A549 (cell line): ENCODE results near the gene KIF5B. TPM values are rescaled to one million over a fixed set of nuclear protein-coding genes. Genes with fewer than 3 reads are reported as not detected.
"Not testable (repeated sequence)": the region's sequence is repeated elsewhere in the genome, so short reads cannot be mapped to it uniquely, and the experiment has no call there.

Experiments used
- ATAC-seq, 2 experiments: fragments of 200-7000 bp in 1 of 2; fragments of >200 bp in 1 of 2; cut with Nextera tagmentation in 1 of 2; cut with Tn5 transposase in 1 of 2; 3 replicates each; pipeline versions ENCODE4 v1.8.0 to v1.9.1; 2018 to 2020; ENCODE audit warnings: mild to moderate bottlenecking in 1 of 2, moderate library complexity in 1 of 2
- CTCF ChIA-PET: fragments of 300-600 bp; sonication (Branson Sonifier 250); formaldehyde crosslinking; extraction: SDS; loops from one replicate; lab custom pipeline; 2021; ENCODE audit warnings: antibody characterized with exemption, inconsistent platforms; lab: Yijun Ruan, JAX
- POLR2A ChIA-PET: fragments of 350-600 bp; formaldehyde crosslinking; extraction: SDS; loops from one replicate; lab custom pipeline; 2021; ENCODE audit warnings: antibody characterized with exemption, inconsistent platforms; lab: Yijun Ruan, JAX
- DNase-seq, 2 experiments: peaks; one replicate each; pipeline versions ENCODE4 v3.0.0 to v3.0.0-alpha.2; 2011 to 2016; ENCODE audit warnings: low read depth in 1 of 2, low spot score in 1 of 2
- FAIRE-seq: peaks from 2 replicates; lab custom pipeline; 2011; peaks lifted over from hg19 to GRCh38; lab: Jason Lieb, UNC
- H3K27ac ChIP-seq, 2 experiments: fragments of >200 bp; sonication (Bioruptor Twin); formaldehyde crosslinking; 3 replicates each; pipeline ENCODE4 v1.5.1; 2016 to 2017
- H3K4me1 ChIP-seq: fragments of >200 bp; sonication (Bioruptor Twin); formaldehyde crosslinking; 3 replicates; pipeline ENCODE4 v1.6.1; 2016
- H3K4me2 ChIP-seq: fragments of >200 bp; sonication (Bioruptor Twin); formaldehyde crosslinking; 3 replicates; pipeline ENCODE4 v1.6.1; 2016
- H3K4me3 ChIP-seq: fragments of >200 bp; sonication (Bioruptor Twin); formaldehyde crosslinking; 3 replicates; pipeline ENCODE4 v1.5.1; 2016
- H3K9me3 ChIP-seq: fragments of >200 bp; sonication (Bioruptor Twin); formaldehyde crosslinking; 3 replicates; pipeline ENCODE4 v1.6.1; 2016
- CBX2 ChIP-seq: fragments of 200-600 bp; sonication (generic); IDR thresholded peaks from 2 replicates; pipeline ENCODE4 v1.6.1; 2016; ENCODE audit warnings: low read depth, mild to moderate bottlenecking, borderline replicate concordance
- CHD2 ChIP-seq: fragments of 150-350 bp; IDR thresholded peaks from 2 replicates; pipeline ENCODE4 v1.6.1; 2014; ENCODE audit warnings: low read length; ENCODE audit not compliant: partially characterized antibody
- EHF ChIP-seq: fragments of 250-450 bp; sonication (Bioruptor Pico); IDR thresholded peaks from 2 replicates; pipeline ENCODE4 v1.5.0; 2020; ENCODE audit warnings: mild to moderate bottlenecking
- EP300 ChIP-seq, 2 experiments: fragments of >200 bp; sonication (Bioruptor Twin); formaldehyde crosslinking; IDR thresholded peaks; 2 replicates in 1 of 2; 3 replicates in 1 of 2; pipeline ENCODE4 v1.6.1; 2016 to 2017
- ESRRA ChIP-seq: fragments of 150-350 bp; IDR thresholded peaks from 2 replicates; pipeline ENCODE4 v1.6.1; 2014; ENCODE audit warnings: mild to moderate bottlenecking, low read length, borderline replicate concordance
- FOXS1 ChIP-seq: fragments of 250-450 bp; sonication (Bioruptor Pico); IDR thresholded peaks from 2 replicates; pipeline ENCODE4 v1.5.0; 2020; ENCODE audit warnings: mild to moderate bottlenecking, moderate library complexity
- HDAC2 ChIP-seq: fragments of 200-600 bp; sonication (generic); IDR thresholded peaks from 2 replicates; pipeline ENCODE4 v1.6.1; 2016
- HEYL ChIP-seq: fragments of 250-450 bp; sonication (Bioruptor Pico); IDR thresholded peaks from 2 replicates; pipeline ENCODE4 v1.8.0; 2021; ENCODE audit warnings: mild to moderate bottlenecking, moderate library complexity
- HOXB13 ChIP-seq: fragments of 250-450 bp; sonication (Bioruptor Pico); IDR thresholded peaks from 2 replicates; pipeline ENCODE4 v1.5.0; 2020; ENCODE audit warnings: low read depth, mild to moderate bottlenecking, moderate library complexity
- HOXB5 ChIP-seq: fragments of 250-450 bp; sonication (Bioruptor Pico); IDR thresholded peaks from 2 replicates; pipeline ENCODE4 v1.5.0; 2020; ENCODE audit warnings: mild to moderate bottlenecking, moderate library complexity
- JUNB ChIP-seq: fragments of >200 bp; sonication (Bioruptor Twin); formaldehyde crosslinking; IDR thresholded peaks from 2 replicates; pipeline ENCODE4 v1.6.1; 2016
- KDM5A ChIP-seq: fragments of 200-600 bp; sonication (generic); IDR thresholded peaks from 2 replicates; pipeline ENCODE4 v1.6.1; 2016; ENCODE audit warnings: antibody characterized with exemption, mild to moderate bottlenecking
- NR3C1 ChIP-seq: fragments of >200 bp; sonication (Bioruptor Twin); formaldehyde crosslinking; IDR thresholded peaks from 3 replicates; pipeline ENCODE4 v1.6.1; 2017
- PHF8 ChIP-seq: fragments of 200-600 bp; sonication (generic); IDR thresholded peaks from 2 replicates; pipeline ENCODE4 v1.6.1; 2016; ENCODE audit warnings: low read depth, mild to moderate bottlenecking, antibody characterized with exemption, moderate library complexity, borderline replicate concordance
- RNF2 ChIP-seq: fragments of 200-600 bp; sonication (generic); IDR thresholded peaks from 2 replicates; pipeline ENCODE4 v1.6.1; 2016; ENCODE audit warnings: low read depth, mild to moderate bottlenecking, antibody characterized with exemption, moderate library complexity, borderline replicate concordance
- SREBF2 ChIP-seq: fragments of 450-650 bp; IDR thresholded peaks from 2 replicates; pipeline ENCODE4 v1.6.1; 2014; ENCODE audit warnings: mild to moderate bottlenecking, moderate library complexity
- ZC3H11A ChIP-seq: fragments of 450-650 bp; IDR thresholded peaks from 2 replicates; pipeline ENCODE4 v1.6.1; 2014; ENCODE audit warnings: antibody characterized with exemption, mild to moderate bottlenecking
- ZSCAN20 ChIP-seq: fragments of 250-450 bp; sonication (Bioruptor Pico); IDR thresholded peaks from 2 replicates; pipeline ENCODE4 v1.8.0; 2022; ENCODE audit warnings: mild to moderate bottlenecking, moderate library complexity
- WGBS: methylation state at CpG from one replicate; pipeline ENCODE4 v1.1.6; 2017; ENCODE audit errors: missing lambda C conversion rate; 5-methylcytosine and 5-hydroxymethylcytosine counted together
- polyA plus RNA-seq, 4 experiments: library from polyadenylated mRNA; depleted of rRNA in 3 of 4; stranded (reverse); fragments of >200 nt; fragmentation: RNase III in 1 of 4; extraction: RNeasy Plus Mini Kit Qiagen cat#74134 plus additional on column Dnase treatment in 1 of 4; gene quantifications; 2 replicates in 3 of 4; 3 replicates in 1 of 4; pipeline ENCODE4 v1.2.3, GENCODE V29; 2011 to 2017
- TF ChIP-seq, protein P1 (sequence below): fragments of 250-450 bp; sonication (Bioruptor Pico); IDR thresholded peaks from 2 replicates; pipeline ENCODE4 v1.5.0; 2021; ENCODE audit warnings: mild to moderate bottlenecking, moderate library complexity, borderline replicate concordance
- TF ChIP-seq, protein P2 (sequence below): fragments of >200 bp; sonication (Bioruptor Twin); formaldehyde crosslinking; IDR thresholded peaks from 3 replicates; pipeline ENCODE4 v1.5.1; 2016
- TF ChIP-seq, protein P3 (sequence below): IDR thresholded peaks from 2 replicates; pipeline ENCODE4 v1.6.1; 2012; ENCODE audit warnings: low read depth, borderline replicate concordance
- TF ChIP-seq, protein P4 (sequence below): IDR thresholded peaks from 2 replicates; pipeline ENCODE4 v1.6.1; 2012
- TF ChIP-seq, protein P5 (sequence below): fragments of 450-650 bp; IDR thresholded peaks from 2 replicates; pipeline ENCODE4 v1.6.1; 2014; ENCODE audit warnings: antibody characterized with exemption
- TF ChIP-seq, protein P6 (sequence below): fragments of 200-600 bp; sonication (generic); IDR thresholded peaks from 2 replicates; pipeline ENCODE4 v1.6.1; 2016; ENCODE audit warnings: antibody characterized with exemption, mild to moderate bottlenecking, moderate library complexity

The KIF5B gene
- polyA plus RNA-seq, 2 of the 4 experiments (the other 2 are of a cell fraction), result 81.9 to 124 TPM

DNA sequence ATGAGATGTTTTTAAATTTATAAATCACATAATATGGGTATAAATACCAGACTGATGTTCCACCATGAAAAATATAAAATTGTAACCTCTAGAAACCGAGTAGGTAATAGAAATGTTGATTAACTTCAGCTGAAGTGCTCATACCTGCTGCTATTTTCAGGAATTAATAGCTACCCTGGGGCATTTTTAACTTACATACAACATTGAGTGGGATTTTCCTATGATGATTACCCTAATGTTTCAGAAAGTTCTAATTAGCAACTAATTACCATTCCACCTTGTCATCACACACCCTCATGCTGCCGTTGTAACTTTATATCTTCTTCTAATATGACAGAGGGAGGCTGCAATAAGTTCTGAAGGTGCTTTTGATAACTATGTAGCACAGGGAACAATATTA is 74.1 kb downstream of the KIF5B start (continued):
- TF ChIP-seq HEYL (CRISPR knock-in tag), result no peak
- no peak for TF ChIP-seq EHF (CRISPR knock-in tag)
- TF ChIP-seq ZC3H11A, result no peak
- TF ChIP-seq, protein P1, sequence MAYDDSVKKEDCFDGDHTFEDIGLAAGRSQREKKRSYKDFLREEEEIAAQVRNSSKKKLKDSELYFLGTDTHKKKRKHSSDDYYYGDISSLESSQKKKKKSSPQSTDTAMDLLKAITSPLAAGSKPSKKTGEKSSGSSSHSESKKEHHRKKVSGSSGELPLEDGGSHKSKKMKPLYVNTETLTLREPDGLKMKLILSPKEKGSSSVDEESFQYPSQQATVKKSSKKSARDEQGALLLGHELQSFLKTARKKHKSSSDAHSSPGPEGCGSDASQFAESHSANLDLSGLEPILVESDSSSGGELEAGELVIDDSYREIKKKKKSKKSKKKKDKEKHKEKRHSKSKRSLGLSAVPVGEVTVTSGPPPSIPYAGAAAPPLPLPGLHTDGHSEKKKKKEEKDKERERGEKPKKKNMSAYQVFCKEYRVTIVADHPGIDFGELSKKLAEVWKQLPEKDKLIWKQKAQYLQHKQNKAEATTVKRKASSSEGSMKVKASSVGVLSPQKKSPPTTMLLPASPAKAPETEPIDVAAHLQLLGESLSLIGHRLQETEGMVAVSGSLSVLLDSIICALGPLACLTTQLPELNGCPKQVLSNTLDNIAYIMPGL, result no peak
- no peak for TF ChIP-seq HDAC2

DNA sequence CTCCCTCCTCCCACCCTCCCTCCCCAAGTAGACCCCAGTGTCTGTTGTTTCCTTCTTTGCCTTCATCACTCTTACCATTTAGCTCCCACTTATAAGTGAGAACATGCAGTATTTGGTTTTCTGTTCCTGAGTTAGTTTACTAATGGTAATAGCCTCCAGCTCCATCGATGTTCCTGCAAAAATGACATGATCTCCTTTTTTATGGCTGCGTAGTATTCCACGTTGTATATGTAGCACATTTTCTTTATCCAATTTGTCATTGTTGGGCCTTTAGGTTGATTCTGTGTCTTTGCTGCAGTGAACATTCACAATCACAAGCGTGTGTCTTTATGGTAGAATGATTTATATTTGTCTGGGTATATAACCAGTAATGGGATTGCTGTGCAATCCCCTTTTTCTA is 75.8 kb downstream of the KIF5B start:
- no peak for DNase-seq
- FAIRE-seq, result no peak
- ATAC-seq, result no peak

DNA sequence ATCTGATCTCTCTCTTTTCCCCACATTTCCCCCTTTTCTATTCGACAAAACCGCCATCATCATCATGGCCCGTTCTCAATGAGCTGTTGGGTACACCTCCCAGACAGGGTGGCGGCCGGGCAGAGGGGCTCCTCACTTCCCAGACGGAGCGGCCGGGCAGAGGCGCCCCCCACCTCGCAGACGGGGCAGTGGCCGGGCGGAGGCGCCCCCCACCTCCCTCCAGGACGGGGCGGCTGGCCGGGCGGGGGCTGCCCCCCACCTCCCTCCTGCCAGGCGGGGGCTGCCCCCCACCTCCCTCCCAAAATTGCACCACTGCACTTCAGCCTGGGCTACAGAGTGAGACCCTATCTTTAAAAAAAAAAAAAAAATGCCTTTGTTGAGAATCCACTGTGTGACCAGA is 77.2 kb downstream of the KIF5B start:
- WGBS, result 98% methylated on average over 5 of the region's 19 CpGs
- CTCF ChIA-PET, result interaction anchor here (0.6 kb wide), 1 partner anchor 15 kb away, joined by 5 read pairs; no protein-coding TSS in a partner anchor
- POLR2A ChIA-PET, result not testable (repeated sequence)

More for the DNA sequence above, 75.8 kb downstream of the KIF5B start:
- H3K4me3 ChIP-seq, result no peak overlapping the region
- peaks cover 13% of the 10 kb centered on the region for H3K4me1 ChIP-seq
- WGBS, result 74% methylated on average over 4 of the region's 4 CpGs
- no peaks in the 10 kb centered on the region for H3K9me3 ChIP-seq
- ChIA-PET POLR2A (no interaction called here), CTCF (interaction anchor here (1.1 kb wide), 1 partner anchor 119 kb away, joined by 4 read pairs; no protein-coding TSS in a partner anchor)
- TF ChIP-seq CHD2, result no peak
- TF ChIP-seq PHF8, result no peak
- TF ChIP-seq SREBF2, result no peak
- TF ChIP-seq RNF2, result no peak
- no peak for TF ChIP-seq HDAC2
- TF ChIP-seq JUNB, result no peak
- no peak for TF ChIP-seq NR3C1
- TF ChIP-seq, protein P2, sequence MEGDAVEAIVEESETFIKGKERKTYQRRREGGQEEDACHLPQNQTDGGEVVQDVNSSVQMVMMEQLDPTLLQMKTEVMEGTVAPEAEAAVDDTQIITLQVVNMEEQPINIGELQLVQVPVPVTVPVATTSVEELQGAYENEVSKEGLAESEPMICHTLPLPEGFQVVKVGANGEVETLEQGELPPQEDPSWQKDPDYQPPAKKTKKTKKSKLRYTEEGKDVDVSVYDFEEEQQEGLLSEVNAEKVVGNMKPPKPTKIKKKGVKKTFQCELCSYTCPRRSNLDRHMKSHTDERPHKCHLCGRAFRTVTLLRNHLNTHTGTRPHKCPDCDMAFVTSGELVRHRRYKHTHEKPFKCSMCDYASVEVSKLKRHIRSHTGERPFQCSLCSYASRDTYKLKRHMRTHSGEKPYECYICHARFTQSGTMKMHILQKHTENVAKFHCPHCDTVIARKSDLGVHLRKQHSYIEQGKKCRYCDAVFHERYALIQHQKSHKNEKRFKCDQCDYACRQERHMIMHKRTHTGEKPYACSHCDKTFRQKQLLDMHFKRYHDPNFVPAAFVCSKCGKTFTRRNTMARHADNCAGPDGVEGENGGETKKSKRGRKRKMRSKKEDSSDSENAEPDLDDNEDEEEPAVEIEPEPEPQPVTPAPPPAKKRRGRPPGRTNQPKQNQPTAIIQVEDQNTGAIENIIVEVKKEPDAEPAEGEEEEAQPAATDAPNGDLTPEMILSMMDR, result no peak
- TF ChIP-seq ESRRA, result no peak
- TF ChIP-seq, protein P3, sequence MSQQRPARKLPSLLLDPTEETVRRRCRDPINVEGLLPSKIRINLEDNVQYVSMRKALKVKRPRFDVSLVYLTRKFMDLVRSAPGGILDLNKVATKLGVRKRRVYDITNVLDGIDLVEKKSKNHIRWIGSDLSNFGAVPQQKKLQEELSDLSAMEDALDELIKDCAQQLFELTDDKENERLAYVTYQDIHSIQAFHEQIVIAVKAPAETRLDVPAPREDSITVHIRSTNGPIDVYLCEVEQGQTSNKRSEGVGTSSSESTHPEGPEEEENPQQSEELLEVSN, result no peak
- TF ChIP-seq, protein P4, sequence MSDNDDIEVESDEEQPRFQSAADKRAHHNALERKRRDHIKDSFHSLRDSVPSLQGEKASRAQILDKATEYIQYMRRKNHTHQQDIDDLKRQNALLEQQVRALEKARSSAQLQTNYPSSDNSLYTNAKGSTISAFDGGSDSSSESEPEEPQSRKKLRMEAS, result no peak
- TF ChIP-seq, protein P5, sequence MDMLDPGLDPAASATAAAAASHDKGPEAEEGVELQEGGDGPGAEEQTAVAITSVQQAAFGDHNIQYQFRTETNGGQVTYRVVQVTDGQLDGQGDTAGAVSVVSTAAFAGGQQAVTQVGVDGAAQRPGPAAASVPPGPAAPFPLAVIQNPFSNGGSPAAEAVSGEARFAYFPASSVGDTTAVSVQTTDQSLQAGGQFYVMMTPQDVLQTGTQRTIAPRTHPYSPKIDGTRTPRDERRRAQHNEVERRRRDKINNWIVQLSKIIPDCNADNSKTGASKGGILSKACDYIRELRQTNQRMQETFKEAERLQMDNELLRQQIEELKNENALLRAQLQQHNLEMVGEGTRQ, result no peak
- TF ChIP-seq ZSCAN20 (CRISPR knock-in tag), result no peak
- TF ChIP-seq HOXB5 (CRISPR knock-in tag), result no peak
- TF ChIP-seq CBX2, result no peak
- no peak for TF ChIP-seq HOXB13 (CRISPR knock-in tag)
- TF ChIP-seq EP300 (IDR thresholded peaks at IDR 0.05), result no peak
- no peak for TF ChIP-seq KDM5A
- no peak for TF ChIP-seq FOXS1 (CRISPR knock-in tag)
- TF ChIP-seq, protein P6, sequence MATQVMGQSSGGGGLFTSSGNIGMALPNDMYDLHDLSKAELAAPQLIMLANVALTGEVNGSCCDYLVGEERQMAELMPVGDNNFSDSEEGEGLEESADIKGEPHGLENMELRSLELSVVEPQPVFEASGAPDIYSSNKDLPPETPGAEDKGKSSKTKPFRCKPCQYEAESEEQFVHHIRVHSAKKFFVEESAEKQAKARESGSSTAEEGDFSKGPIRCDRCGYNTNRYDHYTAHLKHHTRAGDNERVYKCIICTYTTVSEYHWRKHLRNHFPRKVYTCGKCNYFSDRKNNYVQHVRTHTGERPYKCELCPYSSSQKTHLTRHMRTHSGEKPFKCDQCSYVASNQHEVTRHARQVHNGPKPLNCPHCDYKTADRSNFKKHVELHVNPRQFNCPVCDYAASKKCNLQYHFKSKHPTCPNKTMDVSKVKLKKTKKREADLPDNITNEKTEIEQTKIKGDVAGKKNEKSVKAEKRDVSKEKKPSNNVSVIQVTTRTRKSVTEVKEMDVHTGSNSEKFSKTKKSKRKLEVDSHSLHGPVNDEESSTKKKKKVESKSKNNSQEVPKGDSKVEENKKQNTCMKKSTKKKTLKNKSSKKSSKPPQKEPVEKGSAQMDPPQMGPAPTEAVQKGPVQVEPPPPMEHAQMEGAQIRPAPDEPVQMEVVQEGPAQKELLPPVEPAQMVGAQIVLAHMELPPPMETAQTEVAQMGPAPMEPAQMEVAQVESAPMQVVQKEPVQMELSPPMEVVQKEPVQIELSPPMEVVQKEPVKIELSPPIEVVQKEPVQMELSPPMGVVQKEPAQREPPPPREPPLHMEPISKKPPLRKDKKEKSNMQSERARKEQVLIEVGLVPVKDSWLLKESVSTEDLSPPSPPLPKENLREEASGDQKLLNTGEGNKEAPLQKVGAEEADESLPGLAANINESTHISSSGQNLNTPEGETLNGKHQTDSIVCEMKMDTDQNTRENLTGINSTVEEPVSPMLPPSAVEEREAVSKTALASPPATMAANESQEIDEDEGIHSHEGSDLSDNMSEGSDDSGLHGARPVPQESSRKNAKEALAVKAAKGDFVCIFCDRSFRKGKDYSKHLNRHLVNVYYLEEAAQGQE, result no peak
- H3K27ac ChIP-seq, result no peak overlapping the region
- no peak overlapping the region for H3K4me2 ChIP-seq

More for the DNA sequence above, 77.2 kb downstream of the KIF5B start:
- H3K4me2 ChIP-seq, H3K4me3 ChIP-seq, ATAC-seq, H3K9me3 ChIP-seq, DNase-seq, FAIRE-seq, H3K27ac ChIP-seq: not testable (repeated sequence)
- H3K4me1 ChIP-seq, result peaks cover 22% of the 10 kb centered on the region
